A549 (cell line): ENCODE data around the gene SLCO3A1. TPM values are rescaled to one million over a fixed set of nuclear protein-coding genes. Genes with fewer than 3 reads are reported as not detected.

ENCODE experiments used
- ATAC-seq, 2 experiments: fragments of 200-7000 bp in 1 of 2; fragments of >200 bp in 1 of 2; cut with Nextera tagmentation in 1 of 2; cut with Tn5 transposase in 1 of 2; 3 replicates each; pipeline versions ENCODE4 v1.8.0 to v1.9.1; 2018 to 2020; ENCODE audit warnings: mild to moderate bottlenecking in 1 of 2, moderate library complexity in 1 of 2
- CTCF ChIA-PET: fragments of 300-600 bp; sonication (Branson Sonifier 250); formaldehyde crosslinking; extraction: SDS; loops from one replicate; lab custom pipeline; 2021; ENCODE audit warnings: antibody characterized with exemption, inconsistent platforms; lab: Yijun Ruan, JAX
- POLR2A ChIA-PET: fragments of 350-600 bp; formaldehyde crosslinking; extraction: SDS; loops from one replicate; lab custom pipeline; 2021; ENCODE audit warnings: antibody characterized with exemption, inconsistent platforms; lab: Yijun Ruan, JAX
- DNase-seq, 2 experiments: peaks; one replicate each; pipeline versions ENCODE4 v3.0.0 to v3.0.0-alpha.2; 2011 to 2016; ENCODE audit warnings: low read depth in 1 of 2, low spot score in 1 of 2
- FAIRE-seq: peaks from 2 replicates; lab custom pipeline; 2011; peaks lifted over from hg19 to GRCh38; lab: Jason Lieb, UNC
- H3K27ac ChIP-seq, 2 experiments: fragments of >200 bp; sonication (Bioruptor Twin); formaldehyde crosslinking; 3 replicates each; pipeline ENCODE4 v1.5.1; 2016 to 2017
- H3K4me1 ChIP-seq: fragments of >200 bp; sonication (Bioruptor Twin); formaldehyde crosslinking; 3 replicates; pipeline ENCODE4 v1.6.1; 2016
- H3K4me2 ChIP-seq: fragments of >200 bp; sonication (Bioruptor Twin); formaldehyde crosslinking; 3 replicates; pipeline ENCODE4 v1.6.1; 2016
- H3K4me3 ChIP-seq: fragments of >200 bp; sonication (Bioruptor Twin); formaldehyde crosslinking; 3 replicates; pipeline ENCODE4 v1.5.1; 2016
- H3K9me3 ChIP-seq: fragments of >200 bp; sonication (Bioruptor Twin); formaldehyde crosslinking; 3 replicates; pipeline ENCODE4 v1.6.1; 2016
- FOSL2 ChIP-seq, 2 experiments: fragments of 450-650 bp in 1 of 2; fragments of >200 bp in 1 of 2; sonication (Bioruptor Twin) in 1 of 2; formaldehyde crosslinking; IDR thresholded peaks; 2 replicates each; pipeline versions ENCODE4 v1.5.0 to v1.6.1; 2016 to 2020; ENCODE audit warnings: mild to moderate bottlenecking in 1 of 2, moderate library complexity in 1 of 2
- FOXS1 ChIP-seq: fragments of 250-450 bp; sonication (Bioruptor Pico); IDR thresholded peaks from 2 replicates; pipeline ENCODE4 v1.5.0; 2020; ENCODE audit warnings: mild to moderate bottlenecking, moderate library complexity
- GATA3 ChIP-seq: IDR thresholded peaks from 2 replicates; pipeline ENCODE4 v1.6.1; 2012; ENCODE audit warnings: borderline replicate concordance
- HEYL ChIP-seq: fragments of 250-450 bp; sonication (Bioruptor Pico); IDR thresholded peaks from 2 replicates; pipeline ENCODE4 v1.8.0; 2021; ENCODE audit warnings: mild to moderate bottlenecking, moderate library complexity
- HMGXB4 ChIP-seq: fragments of 250-450 bp; sonication (Bioruptor Pico); IDR thresholded peaks from 2 replicates; pipeline ENCODE4 v1.5.0; 2021; ENCODE audit warnings: mild to moderate bottlenecking, moderate library complexity, borderline replicate concordance
- MAFK ChIP-seq: fragments of 450-650 bp; IDR thresholded peaks from 2 replicates; pipeline ENCODE4 v1.6.1; 2014; ENCODE audit not compliant: partially characterized antibody
- MAZ ChIP-seq: fragments of 150-350 bp; IDR thresholded peaks from 2 replicates; pipeline ENCODE4 v1.6.1; 2014; ENCODE audit warnings: antibody characterized with exemption, low read depth, low read length, borderline replicate concordance
- MYC ChIP-seq: IDR thresholded peaks from 2 replicates; pipeline ENCODE4 v1.6.1; 2012; ENCODE audit warnings: mild to moderate bottlenecking, inconsistent platforms, low read length, improper control_type of control experiment, borderline replicate concordance
- NFE2L2 ChIP-seq: fragments of 150-350 bp; conservative IDR thresholded peaks from 2 replicates; pipeline ENCODE4 v1.6.1; 2014; ENCODE audit warnings: low read length
- NPAS2 ChIP-seq: fragments of 250-450 bp; sonication (Bioruptor Pico); IDR thresholded peaks from 2 replicates; pipeline ENCODE4 v1.8.0; 2022; ENCODE audit warnings: mild to moderate bottlenecking, moderate library complexity, borderline replicate concordance
- PBX3 ChIP-seq: IDR thresholded peaks from 2 replicates; pipeline ENCODE4 v1.6.1; 2012
- PHF8 ChIP-seq: fragments of 200-600 bp; sonication (generic); IDR thresholded peaks from 2 replicates; pipeline ENCODE4 v1.6.1; 2016; ENCODE audit warnings: low read depth, mild to moderate bottlenecking, antibody characterized with exemption, moderate library complexity, borderline replicate concordance
- POLR2A ChIP-seq: IDR thresholded peaks from 2 replicates; pipeline ENCODE4 v1.6.1; 2012; ENCODE audit warnings: mild to moderate bottlenecking, low read length
- POLR2AphosphoS2 ChIP-seq: conservative IDR thresholded peaks from 2 replicates; pipeline ENCODE4 v1.6.1; 2012; ENCODE audit warnings: low read length, improper control_type of control experiment, inconsistent platforms
- RAD21 ChIP-seq, 2 experiments: fragments of >200 bp in 1 of 2; sonication (Bioruptor Twin) in 1 of 2; formaldehyde crosslinking in 1 of 2; IDR thresholded peaks in 1 of 2; conservative IDR thresholded peaks in 1 of 2; 2 replicates in 1 of 2; 3 replicates in 1 of 2; pipeline ENCODE4 v1.6.1; 2012 to 2018; ENCODE audit warnings: inconsistent platforms in 1 of 2
- RARB ChIP-seq: fragments of 250-450 bp; sonication (Bioruptor Pico); IDR thresholded peaks from 2 replicates; pipeline ENCODE4 v1.8.0; 2021; ENCODE audit warnings: mild to moderate bottlenecking, moderate library complexity
- RCOR1 ChIP-seq: fragments of 150-350 bp; IDR thresholded peaks from 2 replicates; pipeline ENCODE4 v1.6.1; 2014; ENCODE audit warnings: antibody characterized with exemption, low read length, low read depth
- REST ChIP-seq: fragments of 200-600 bp; sonication (generic); IDR thresholded peaks from 2 replicates; pipeline ENCODE4 v1.6.1; 2016; ENCODE audit warnings: antibody characterized with exemption, mild to moderate bottlenecking, moderate library complexity
- TFCP2L1 ChIP-seq: fragments of 250-450 bp; sonication (Bioruptor Pico); IDR thresholded peaks from 2 replicates; pipeline ENCODE4 v1.5.0; 2021; ENCODE audit warnings: mild to moderate bottlenecking
- TP53 ChIP-seq: fragments of 250-450 bp; sonication (Bioruptor Pico); IDR thresholded peaks from 2 replicates; pipeline ENCODE4 v1.5.0; 2021; ENCODE audit warnings: mild to moderate bottlenecking, moderate library complexity
- WGBS: methylation state at CpG from one replicate; pipeline ENCODE4 v1.1.6; 2017; ENCODE audit errors: missing lambda C conversion rate; 5-methylcytosine and 5-hydroxymethylcytosine counted together
- polyA plus RNA-seq, 4 experiments: library from polyadenylated mRNA; depleted of rRNA in 3 of 4; stranded (reverse); fragments of >200 nt; fragmentation: RNase III in 1 of 4; extraction: RNeasy Plus Mini Kit Qiagen cat#74134 plus additional on column Dnase treatment in 1 of 4; gene quantifications; 2 replicates in 3 of 4; 3 replicates in 1 of 4; pipeline ENCODE4 v1.2.3, GENCODE V29; 2011 to 2017
- TF ChIP-seq, protein P1 (sequence below): fragments of 450-650 bp; IDR thresholded peaks from 2 replicates; pipeline ENCODE4 v1.6.1; 2014; ENCODE audit warnings: antibody characterized with exemption

SLCO3A1 gene
- polyA plus RNA-seq, 2 of the 4 experiments (the other 2 are of a cell fraction): 16.8 to 17.0 TPM

DNA sequence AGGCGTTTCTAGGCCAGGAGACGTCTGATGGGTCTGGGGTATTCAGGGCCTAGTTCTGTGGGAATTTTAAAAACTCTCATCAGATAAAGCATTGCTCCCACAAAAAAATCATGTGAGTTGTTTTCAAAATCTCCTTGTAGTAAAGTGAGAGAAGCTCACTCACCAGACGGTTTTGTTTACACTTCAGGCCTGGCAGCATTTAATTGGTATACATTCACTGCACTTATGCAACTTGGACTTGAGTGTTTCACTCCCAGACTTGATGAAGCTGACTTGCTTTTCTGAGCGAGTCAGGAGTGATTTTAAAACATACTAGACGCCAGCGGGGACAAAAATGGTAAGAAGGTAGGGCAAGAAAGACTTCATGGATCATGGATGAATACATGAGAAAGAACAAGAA is 75.2 kb downstream of the SLCO3A1 start:
- no peak overlapping the region for H3K27ac ChIP-seq
- DNase-seq: no peak
- no peaks in the 10 kb centered on the region for H3K4me1 ChIP-seq
- CTCF ChIA-PET: interaction anchor here (0.9 to 1.7 kb wide), 5 partner anchors 22 to 150 kb away, joined by 3 to 5 read pairs (median 3); partner anchors contain the start of gene SLCO3A1
- no peak for TF ChIP-seq FOSL2 (IDR thresholded peaks at IDR 0.05)
- TF ChIP-seq FOSL2 (CRISPR knock-in tag; IDR thresholded peaks at IDR 0.05): no peak
- no peak for TF ChIP-seq MYC
- TF ChIP-seq RARB (CRISPR knock-in tag): no peak
- no peak for TF ChIP-seq POLR2AphosphoS2
- TF ChIP-seq PHF8: no peak
- no peak for TF ChIP-seq NFE2L2
- no peak for TF ChIP-seq HMGXB4
- no peak for TF ChIP-seq GATA3
- TF ChIP-seq MAFK: no peak
- TF ChIP-seq POLR2A: no peak
- TF ChIP-seq RAD21 (conservative IDR thresholded peaks at IDR 0.05 in 1 of 2, IDR thresholded peaks at IDR 0.05 in 1 of 2): no peak
- TF ChIP-seq, protein P1, sequence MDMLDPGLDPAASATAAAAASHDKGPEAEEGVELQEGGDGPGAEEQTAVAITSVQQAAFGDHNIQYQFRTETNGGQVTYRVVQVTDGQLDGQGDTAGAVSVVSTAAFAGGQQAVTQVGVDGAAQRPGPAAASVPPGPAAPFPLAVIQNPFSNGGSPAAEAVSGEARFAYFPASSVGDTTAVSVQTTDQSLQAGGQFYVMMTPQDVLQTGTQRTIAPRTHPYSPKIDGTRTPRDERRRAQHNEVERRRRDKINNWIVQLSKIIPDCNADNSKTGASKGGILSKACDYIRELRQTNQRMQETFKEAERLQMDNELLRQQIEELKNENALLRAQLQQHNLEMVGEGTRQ: no peak
- TF ChIP-seq TP53: no peak
- TF ChIP-seq MAZ: no peak
- no peak for TF ChIP-seq REST
- no peak for TF ChIP-seq HEYL (CRISPR knock-in tag)
- no peak for TF ChIP-seq TFCP2L1
- POLR2A ChIA-PET: no interaction called here
- FAIRE-seq: no peak
- H3K9me3 ChIP-seq: no peaks in the 10 kb centered on the region
- ATAC-seq: no peak
- no peak overlapping the region for H3K4me2 ChIP-seq
- 78% methylated on average over 6 of the region's 6 CpGs for WGBS
- no peak overlapping the region for H3K4me3 ChIP-seq

GRCh38 chr15:91929509-91929908 is 76.0 kb downstream of the SLCO3A1 start:
- no peak overlapping the region for H3K4me2 ChIP-seq
- H3K4me1 ChIP-seq: no peaks in the 10 kb centered on the region
- no peak for ATAC-seq
- TF ChIP-seq PBX3: no peak
- no peak for TF ChIP-seq FOXS1
- TF ChIP-seq RARB (CRISPR knock-in tag): no peak
- TF ChIP-seq MAZ: no peak
- no peak for TF ChIP-seq HEYL (CRISPR knock-in tag)
- no peak for TF ChIP-seq RCOR1
- TF ChIP-seq NPAS2 (CRISPR knock-in tag): no peak
- TF ChIP-seq, all 56 proteins: peak for 0
- FAIRE-seq: no peak
- ChIA-PET CTCF (interaction anchor here (0.9 to 1.7 kb wide), 2 partner anchors 52 to 77 kb away, joined by 3 to 5 read pairs; no protein-coding TSS in a partner anchor), POLR2A (no interaction called here)
- no peak overlapping the region for H3K27ac ChIP-seq
- WGBS: 86% methylated on average over 2 of the region's 2 CpGs
- DNase-seq: no peak
- H3K4me3 ChIP-seq: no peak overlapping the region
- H3K9me3 ChIP-seq: 0 out of 3 replicates have a peak, but pooled peaks cover 3% of the 10 kb centered on the region
